Measurements from ENCODE around the gene RMND5B. TPM values are rescaled to one million over a fixed set of nuclear protein-coding genes. Genes with fewer than 3 reads are reported as not detected.

Gene RMND5B
- total RNA-seq, 1 donor from 2014 or later, result 34.1 TPM

Other genes with a start within 250 kb of the RMND5B start
- gene PROP1, start 134.8 kb upstream of the RMND5B start, total RNA-seq, result not detected in 2 replicates
- gene N4BP3, start 17.5 kb upstream of the RMND5B start, total RNA-seq, result 2.6 and 3.3 TPM in 2 replicates
- gene NHP2, start 22.9 kb downstream of the RMND5B start, total RNA-seq, result 146 and 242 TPM in 2 replicates
- not detected in 2 replicates for gene GMCL2, start 56.4 kb downstream of the RMND5B start, total RNA-seq
- 51.1 and 56.9 TPM in 2 replicates for gene HNRNPAB, start 73.5 kb downstream of the RMND5B start, total RNA-seq
- 27.5 and 27.6 TPM in 2 replicates for gene PHYKPL, start 101.8 kb downstream of the RMND5B start, total RNA-seq

Measured in renal cortical epithelial cell (primary cell).